ES-I3 (cell line): Measurements from ENCODE around the gene IFT122.
"Not testable (repeated sequence)": the region's sequence is repeated elsewhere in the genome, so short reads cannot be mapped to it uniquely, and the experiment has no call there.

Experiments used
- H3K36me3 ChIP-seq: 2 replicates; pipeline ENCODE4 v1.6.1; 2013; ENCODE audit warnings: mild to moderate bottlenecking, low read length, control low read depth, moderate library complexity; ENCODE audit not compliant: insufficient read depth
- H3K4me1 ChIP-seq: 2 replicates; pipeline ENCODE4 v1.6.1; 2013; ENCODE audit warnings: mild to moderate bottlenecking, control low read depth, low read length; ENCODE audit not compliant: insufficient read depth
- H3K9ac ChIP-seq: 2 replicates; pipeline ENCODE4 v1.6.1; 2013; ENCODE audit warnings: low read depth, mild to moderate bottlenecking, low read length, moderate library complexity
- H3K9me3 ChIP-seq: 2 replicates; pipeline ENCODE4 v1.6.1; 2013; ENCODE audit warnings: mild to moderate bottlenecking, low read length, moderate library complexity; ENCODE audit not compliant: control insufficient read depth, insufficient read depth

Gene IFT122, protein sequence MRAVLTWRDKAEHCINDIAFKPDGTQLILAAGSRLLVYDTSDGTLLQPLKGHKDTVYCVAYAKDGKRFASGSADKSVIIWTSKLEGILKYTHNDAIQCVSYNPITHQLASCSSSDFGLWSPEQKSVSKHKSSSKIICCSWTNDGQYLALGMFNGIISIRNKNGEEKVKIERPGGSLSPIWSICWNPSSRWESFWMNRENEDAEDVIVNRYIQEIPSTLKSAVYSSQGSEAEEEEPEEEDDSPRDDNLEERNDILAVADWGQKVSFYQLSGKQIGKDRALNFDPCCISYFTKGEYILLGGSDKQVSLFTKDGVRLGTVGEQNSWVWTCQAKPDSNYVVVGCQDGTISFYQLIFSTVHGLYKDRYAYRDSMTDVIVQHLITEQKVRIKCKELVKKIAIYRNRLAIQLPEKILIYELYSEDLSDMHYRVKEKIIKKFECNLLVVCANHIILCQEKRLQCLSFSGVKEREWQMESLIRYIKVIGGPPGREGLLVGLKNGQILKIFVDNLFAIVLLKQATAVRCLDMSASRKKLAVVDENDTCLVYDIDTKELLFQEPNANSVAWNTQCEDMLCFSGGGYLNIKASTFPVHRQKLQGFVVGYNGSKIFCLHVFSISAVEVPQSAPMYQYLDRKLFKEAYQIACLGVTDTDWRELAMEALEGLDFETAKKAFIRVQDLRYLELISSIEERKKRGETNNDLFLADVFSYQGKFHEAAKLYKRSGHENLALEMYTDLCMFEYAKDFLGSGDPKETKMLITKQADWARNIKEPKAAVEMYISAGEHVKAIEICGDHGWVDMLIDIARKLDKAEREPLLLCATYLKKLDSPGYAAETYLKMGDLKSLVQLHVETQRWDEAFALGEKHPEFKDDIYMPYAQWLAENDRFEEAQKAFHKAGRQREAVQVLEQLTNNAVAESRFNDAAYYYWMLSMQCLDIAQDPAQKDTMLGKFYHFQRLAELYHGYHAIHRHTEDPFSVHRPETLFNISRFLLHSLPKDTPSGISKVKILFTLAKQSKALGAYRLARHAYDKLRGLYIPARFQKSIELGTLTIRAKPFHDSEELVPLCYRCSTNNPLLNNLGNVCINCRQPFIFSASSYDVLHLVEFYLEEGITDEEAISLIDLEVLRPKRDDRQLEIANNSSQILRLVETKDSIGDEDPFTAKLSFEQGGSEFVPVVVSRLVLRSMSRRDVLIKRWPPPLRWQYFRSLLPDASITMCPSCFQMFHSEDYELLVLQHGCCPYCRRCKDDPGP

GRCh38 chr3:129439817-129440617 lies at the start of gene IFT122, which contains the start of gene MBD4:
Gene IFT122, plus strand, starts transcription at chr3:129440224. Its CDS starts 107 bp downstream, at chr3:129440331.
Gene MBD4, minus strand, starts transcription at chr3:129439948. Its CDS starts 115 bp downstream, at chr3:129439833.
- H3K4me1 ChIP-seq = peaks cover 15% of the 10 kb centered on the region
- H3K36me3 ChIP-seq = peaks cover 17% of the 10 kb centered on the region
- peak within 1 kb of the TSS; percentile 98 for H3K9ac ChIP-seq
- H3K9me3 ChIP-seq = no peaks in the 10 kb centered on the region

DNA sequence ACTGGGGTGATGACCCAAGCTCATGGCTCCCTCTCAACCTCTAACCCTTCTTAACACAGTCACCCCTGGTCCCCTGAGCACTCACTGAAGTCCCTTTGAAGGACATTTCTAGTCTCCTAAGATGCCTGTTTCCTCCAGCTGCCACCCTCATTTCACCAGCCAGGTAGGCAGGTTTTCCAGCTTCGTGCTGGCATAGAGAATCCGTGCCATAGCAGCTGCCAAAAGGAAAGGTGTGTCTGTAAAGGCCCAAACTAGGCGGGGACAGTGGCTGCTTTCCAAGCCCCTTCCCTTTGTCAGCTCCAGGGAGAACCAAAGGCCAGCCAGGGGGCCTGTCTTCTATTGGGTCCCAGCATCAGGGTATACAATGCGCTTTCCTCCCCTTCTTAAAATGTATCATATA lies 48.4 kb upstream of the IFT122 start:
- H3K9me3 ChIP-seq, H3K9ac ChIP-seq: not testable (repeated sequence)
- H3K36me3 ChIP-seq = peaks cover 22% of the 10 kb centered on the region; the same call in 1 of the 2 replicates
- H3K4me1 ChIP-seq = peaks cover 15% of the 10 kb centered on the region

DNA sequence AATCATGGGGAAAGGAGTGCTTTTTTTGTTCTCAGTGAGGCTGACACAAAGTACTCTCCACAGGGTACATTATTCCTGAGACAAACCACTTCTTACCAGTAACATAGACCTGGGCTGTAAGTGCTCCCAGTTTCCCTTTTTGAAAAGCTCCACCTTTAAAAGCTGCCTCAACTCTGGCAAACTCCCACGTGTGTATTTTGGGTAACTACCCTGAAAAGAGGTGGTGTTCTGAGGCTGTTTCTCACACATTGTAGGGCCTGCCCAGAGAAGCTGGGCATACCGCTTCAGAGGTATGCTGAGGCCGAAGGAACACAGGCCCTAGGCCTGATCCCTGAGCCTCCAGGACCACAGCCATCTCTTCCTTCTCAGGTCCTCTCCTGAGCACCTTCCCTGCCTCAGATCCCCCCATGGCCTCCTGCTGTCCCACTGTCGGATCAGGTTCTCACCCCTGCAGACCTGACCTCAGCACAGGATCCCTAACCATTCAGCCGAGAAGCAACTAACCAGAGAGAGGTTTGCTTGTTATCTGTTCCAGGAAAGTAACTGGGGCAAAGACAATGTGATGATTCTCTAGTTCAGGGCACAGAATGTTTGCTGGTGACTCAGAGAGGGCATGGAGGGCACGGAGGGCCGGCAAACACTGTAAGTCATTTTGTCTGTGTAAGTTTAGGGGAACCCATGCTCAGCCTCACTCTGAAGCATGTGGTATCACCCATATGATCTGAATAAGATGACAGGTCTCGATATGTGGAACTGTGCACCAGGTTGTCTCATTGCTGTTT lies 47.7 kb upstream of the IFT122 start:
- Histone ChIP-seq H3K4me1 (peaks cover 15% of the 10 kb centered on the region), H3K36me3 (peaks cover 23% of the 10 kb centered on the region)
- not testable (repeated sequence) for H3K9me3 ChIP-seq, H3K9ac ChIP-seq

DNA sequence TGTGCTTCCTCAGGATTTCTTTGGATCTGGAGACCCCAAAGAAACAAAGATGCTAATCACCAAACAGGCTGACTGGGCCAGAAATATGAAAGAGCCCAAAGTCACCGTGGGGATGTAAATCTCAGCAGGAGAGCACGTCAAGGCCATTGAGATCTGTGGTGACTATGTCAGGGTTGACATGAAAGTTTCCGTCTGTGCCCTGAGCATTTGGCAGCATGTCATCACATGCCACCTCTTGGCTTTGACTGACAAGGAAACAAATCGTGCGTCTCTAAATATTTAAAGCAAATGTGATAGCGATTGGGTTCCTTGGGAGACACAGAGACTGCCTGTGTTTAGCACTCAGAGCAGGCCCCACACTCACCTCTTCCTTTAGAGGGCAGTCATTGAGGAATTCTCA lies 46.8 kb upstream of the IFT122 start:
- Histone ChIP-seq H3K4me1 (peaks cover 11% of the 10 kb centered on the region), H3K9me3 (no peaks in the 10 kb centered on the region), H3K36me3 (peaks cover 23% of the 10 kb centered on the region), H3K9ac (no peak overlapping the region)

DNA sequence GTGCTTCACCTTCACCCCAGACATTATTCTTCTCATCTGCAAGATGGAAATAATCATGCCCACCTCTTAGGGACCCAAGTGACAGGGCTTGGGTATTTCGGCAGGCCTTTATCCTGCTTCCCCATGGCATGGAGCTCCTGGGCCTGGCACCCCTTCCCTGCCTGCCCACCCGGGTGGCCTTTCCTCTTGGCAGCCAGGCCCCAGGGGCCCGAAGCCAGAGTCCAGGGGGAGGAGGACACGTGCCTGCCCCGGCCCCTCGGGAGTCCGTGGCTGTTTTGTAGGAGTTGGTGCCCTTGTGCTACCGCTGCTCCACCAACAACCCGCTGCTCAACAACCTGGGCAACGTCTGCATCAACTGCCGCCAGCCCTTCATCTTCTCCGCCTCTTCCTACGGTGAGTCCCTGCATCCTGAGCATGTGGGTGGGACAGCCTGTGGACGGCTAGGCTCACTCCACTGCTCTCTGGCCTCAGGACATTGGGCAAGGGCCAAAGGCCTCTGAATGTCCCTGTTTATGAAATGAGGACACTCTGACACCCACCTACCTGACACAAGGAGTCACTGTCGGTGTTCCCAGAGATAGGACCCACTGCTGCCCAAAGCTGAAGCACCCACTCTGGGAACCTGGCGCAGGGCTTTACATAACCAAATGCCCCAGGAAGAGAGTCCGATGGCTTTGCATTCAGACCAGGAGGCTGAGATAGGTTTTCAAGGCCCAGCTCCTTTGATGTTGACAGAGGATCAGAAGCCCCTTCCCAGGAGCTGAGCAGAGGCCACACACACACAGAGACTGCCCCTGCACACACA lies 46.1 kb upstream of the IFT122 start:
- H3K9me3 ChIP-seq, H3K4me1 ChIP-seq, H3K9ac ChIP-seq: not testable (repeated sequence)
- H3K36me3 ChIP-seq = peaks cover 23% of the 10 kb centered on the region

DNA sequence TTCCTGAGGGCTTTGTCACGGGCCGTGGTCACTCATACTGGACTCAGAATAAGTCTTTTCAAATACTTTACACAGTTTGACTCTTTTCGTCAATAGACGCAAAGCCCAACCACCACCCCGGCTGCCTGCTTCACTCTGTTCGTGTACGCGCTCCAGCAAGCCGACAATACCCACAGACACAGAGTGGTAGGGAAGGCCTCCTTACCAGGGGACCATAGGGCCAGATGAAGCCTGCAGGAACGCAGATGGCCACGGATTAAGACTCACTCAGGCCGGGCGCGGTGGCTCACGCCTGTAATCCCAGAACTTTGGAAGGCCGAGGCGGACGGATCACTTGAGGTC lies 41.2 kb upstream of the IFT122 start:
- Histone ChIP-seq H3K36me3 (peaks cover 11% of the 10 kb centered on the region), H3K9me3 (no peaks in the 10 kb centered on the region), H3K9ac (peak overlapping the region; percentile 99), H3K4me1 (no peaks in the 10 kb centered on the region)

DNA sequence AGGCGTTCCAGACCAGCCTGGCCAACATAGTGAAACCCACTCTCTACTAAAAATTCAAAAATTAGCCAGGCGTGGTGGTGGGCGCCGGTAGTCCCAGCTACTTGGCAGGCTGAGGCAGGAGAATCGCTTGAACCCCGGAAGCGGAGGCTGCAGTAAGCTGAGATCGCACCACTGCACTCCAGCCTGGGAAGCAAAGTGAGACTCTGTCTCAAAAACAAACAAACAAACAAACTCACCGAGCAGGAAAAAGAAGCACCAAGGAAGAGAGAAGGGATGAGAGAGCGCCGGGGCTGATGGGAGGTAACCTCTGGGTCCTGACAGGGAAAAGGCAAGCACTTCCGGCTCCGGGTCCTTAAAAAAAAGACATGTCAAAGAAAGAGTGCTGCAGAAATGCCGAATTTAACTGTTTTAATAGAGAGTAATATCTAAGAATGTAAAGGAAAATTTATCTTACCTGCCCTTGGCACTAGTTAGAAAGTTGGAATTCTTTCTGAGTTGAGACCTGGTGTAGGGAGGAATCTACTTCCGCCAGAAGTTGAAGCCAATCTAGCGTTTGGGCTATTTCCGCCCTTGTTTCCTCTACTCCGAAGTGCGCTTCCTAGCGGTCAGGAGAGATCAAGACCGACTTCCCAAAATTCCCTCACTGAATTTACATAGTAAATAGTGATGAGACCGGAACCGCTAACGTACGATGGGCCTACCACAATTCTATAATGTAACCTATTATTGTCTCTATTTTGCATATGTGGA lies 40.7 kb upstream of the IFT122 start:
- Histone ChIP-seq H3K36me3 (peaks cover 11% of the 10 kb centered on the region), H3K9ac (peak overlapping the region; percentile 99), H3K9me3 (no peaks in the 10 kb centered on the region), H3K4me1 (no peaks in the 10 kb centered on the region)

DNA sequence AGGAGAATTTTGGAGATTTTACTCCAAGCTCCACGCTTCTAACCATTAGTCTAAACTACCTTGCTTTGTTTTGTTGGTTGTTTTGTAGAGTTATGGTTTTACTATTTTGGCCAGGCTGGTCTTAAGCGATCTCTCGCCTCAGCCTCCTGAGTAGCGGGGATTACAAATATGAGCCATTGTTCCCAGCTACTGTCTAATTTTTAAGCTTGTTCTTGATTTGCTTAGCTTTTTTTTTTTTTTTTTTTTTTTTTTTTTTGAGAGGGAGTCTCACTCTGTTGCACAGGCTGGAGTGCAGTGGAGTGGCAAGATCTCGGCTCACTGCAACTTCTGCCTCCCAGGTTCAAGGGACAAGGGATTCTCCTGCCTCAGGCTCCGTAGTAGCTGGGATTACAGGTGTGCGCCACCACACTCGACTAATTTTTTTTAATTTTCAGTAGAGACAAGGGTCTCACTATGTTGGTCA lies 40.1 kb upstream of the IFT122 start:
- Histone ChIP-seq H3K9ac (peak overlapping the region; percentile 99; the same call in 1 of the 2 replicates), H3K36me3 (peaks cover 11% of the 10 kb centered on the region), H3K4me1 (no peaks in the 10 kb centered on the region), H3K9me3 (no peaks in the 10 kb centered on the region)

GRCh38 chr3:129402210-129402609 lies 37.8 kb upstream of the IFT122 start:
- H3K9me3 ChIP-seq = no peaks in the 10 kb centered on the region
- H3K36me3 ChIP-seq = no peaks in the 10 kb centered on the region; the same call in 1 of the 2 replicates
- H3K4me1 ChIP-seq = no peaks in the 10 kb centered on the region
- no peak overlapping the region for H3K9ac ChIP-seq

DNA sequence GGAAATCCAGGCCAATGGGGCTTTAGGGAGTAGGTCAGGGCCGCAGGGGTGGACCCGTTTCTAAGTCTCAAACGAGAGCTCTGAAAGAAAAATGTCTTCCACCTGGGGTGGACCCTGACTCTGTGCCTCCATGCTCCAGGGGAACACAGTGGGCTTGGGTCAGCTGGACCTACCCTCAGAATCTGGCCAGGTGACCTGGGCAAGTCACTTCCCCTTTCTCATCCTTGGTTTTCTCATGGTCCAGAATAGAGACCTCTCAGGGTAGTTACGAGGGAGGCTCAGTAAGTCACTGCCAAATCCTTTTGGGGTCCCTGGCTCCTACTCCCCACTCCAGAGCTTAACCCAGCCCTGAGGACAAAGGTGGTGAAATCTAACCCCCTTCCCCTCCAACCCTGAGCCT lies 37.4 kb upstream of the IFT122 start:
- Histone ChIP-seq H3K9ac (no peak overlapping the region), H3K9me3 (no peaks in the 10 kb centered on the region), H3K4me1 (no peaks in the 10 kb centered on the region), H3K36me3 (no peaks in the 10 kb centered on the region)

GRCh38 chr3:129403450-129403849 lies 36.6 kb upstream of the IFT122 start:
- H3K36me3 ChIP-seq = no peaks in the 10 kb centered on the region
- no peaks in the 10 kb centered on the region for H3K9me3 ChIP-seq
- no peak overlapping the region for H3K9ac ChIP-seq
- H3K4me1 ChIP-seq = no peaks in the 10 kb centered on the region

GRCh38 chr3:129404130-129404529 lies 35.9 kb upstream of the IFT122 start:
- Histone ChIP-seq H3K36me3 (no peaks in the 10 kb centered on the region), H3K9me3 (no peaks in the 10 kb centered on the region), H3K4me1 (no peaks in the 10 kb centered on the region), H3K9ac (no peak overlapping the region)
